Measurements from ENCODE around the gene NAALADL2.

DNA sequence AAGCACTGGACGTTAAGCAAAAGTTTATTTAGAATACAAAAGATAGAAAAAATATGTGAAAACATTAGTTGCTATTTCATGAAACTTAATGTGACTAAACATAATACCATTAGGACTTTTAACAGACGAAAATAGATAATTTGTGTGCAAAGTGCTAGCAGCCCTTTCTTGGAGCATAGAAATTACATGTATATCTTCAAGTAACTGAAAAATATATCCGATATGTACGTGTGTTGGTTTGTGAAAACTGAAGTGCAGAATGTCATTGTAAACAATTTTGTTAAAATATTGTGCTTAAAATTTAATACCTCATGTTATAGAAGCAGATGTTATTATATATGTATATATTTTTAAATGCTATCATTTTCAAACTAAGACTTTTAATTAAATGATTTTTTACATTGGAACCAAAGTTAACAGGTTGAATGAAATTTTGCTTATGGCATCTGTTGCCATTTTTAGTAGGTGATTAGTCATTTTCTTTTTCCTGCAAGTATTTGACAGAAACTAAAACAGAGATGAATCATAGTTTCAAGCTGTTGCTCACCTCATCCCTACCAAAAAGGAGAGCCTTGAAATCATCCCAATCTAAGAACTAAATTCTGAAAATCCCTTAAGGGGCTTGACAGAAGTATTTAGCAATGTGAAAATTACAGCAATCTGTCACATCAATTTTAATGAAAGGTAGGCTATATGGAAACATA is 334.8 kb downstream of the NAALADL2 start:
- TF ChIP-seq, protein P1, sequence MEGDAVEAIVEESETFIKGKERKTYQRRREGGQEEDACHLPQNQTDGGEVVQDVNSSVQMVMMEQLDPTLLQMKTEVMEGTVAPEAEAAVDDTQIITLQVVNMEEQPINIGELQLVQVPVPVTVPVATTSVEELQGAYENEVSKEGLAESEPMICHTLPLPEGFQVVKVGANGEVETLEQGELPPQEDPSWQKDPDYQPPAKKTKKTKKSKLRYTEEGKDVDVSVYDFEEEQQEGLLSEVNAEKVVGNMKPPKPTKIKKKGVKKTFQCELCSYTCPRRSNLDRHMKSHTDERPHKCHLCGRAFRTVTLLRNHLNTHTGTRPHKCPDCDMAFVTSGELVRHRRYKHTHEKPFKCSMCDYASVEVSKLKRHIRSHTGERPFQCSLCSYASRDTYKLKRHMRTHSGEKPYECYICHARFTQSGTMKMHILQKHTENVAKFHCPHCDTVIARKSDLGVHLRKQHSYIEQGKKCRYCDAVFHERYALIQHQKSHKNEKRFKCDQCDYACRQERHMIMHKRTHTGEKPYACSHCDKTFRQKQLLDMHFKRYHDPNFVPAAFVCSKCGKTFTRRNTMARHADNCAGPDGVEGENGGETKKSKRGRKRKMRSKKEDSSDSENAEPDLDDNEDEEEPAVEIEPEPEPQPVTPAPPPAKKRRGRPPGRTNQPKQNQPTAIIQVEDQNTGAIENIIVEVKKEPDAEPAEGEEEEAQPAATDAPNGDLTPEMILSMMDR (IDR thresholded peaks at IDR 0.05; ENCODE audit: insufficient read depth, low read length, poor library complexity, severe bottlenecking), result no peak
- no peak for TF ChIP-seq EZH2phosphoT487 (conservative IDR thresholded peaks at IDR 0.05; ENCODE audit: low read length)
